Chondrocyte (in vitro differentiated cells): ENCODE results near the gene UHRF1. TPM values are rescaled to one million over a fixed set of nuclear protein-coding genes. Genes with fewer than 3 reads are reported as not detected.

Experiments
- DNase-seq: peaks from one replicate; pipeline ENCODE4 v3.0.0; 2021; ENCODE audit warnings: mixed read lengths, low spot score
- H3K27ac Mint-ChIP-seq: one replicate; pipeline ENCODE4 v1.8.0; 2021; ENCODE audit warnings: mild to moderate bottlenecking, moderate library complexity, mixed read lengths; ENCODE audit not compliant: unreplicated experiment
- H3K27me3 Mint-ChIP-seq: 2 replicates; pipeline ENCODE4 v1.8.0; 2021; ENCODE audit warnings: low read depth, mixed read lengths
- H3K36me3 Mint-ChIP-seq: 2 replicates; pipeline ENCODE4 v1.8.0; 2021; ENCODE audit warnings: low read depth, mixed read lengths
- H3K4me1 Mint-ChIP-seq: 2 replicates; pipeline ENCODE4 v1.8.0; 2021; ENCODE audit warnings: low read depth, mild to moderate bottlenecking, mixed read lengths
- H3K4me3 Mint-ChIP-seq: one replicate; pipeline ENCODE4 v1.8.0; 2021; ENCODE audit warnings: mild to moderate bottlenecking, moderate library complexity, mixed read lengths; ENCODE audit not compliant: unreplicated experiment
- H3K9me3 Mint-ChIP-seq: 2 replicates; pipeline ENCODE4 v1.8.0; 2021; ENCODE audit warnings: low read depth, mixed read lengths
- CTCF ChIP-seq: fragments of 200-600 bp; sonication (generic); IDR thresholded peaks from 2 replicates; pipeline ENCODE4 v1.5.0; 2021; ENCODE audit warnings: antibody characterized with exemption, mild to moderate bottlenecking, moderate library complexity
- long read RNA-seq: library from polyadenylated mRNA; stranded (forward); transcript quantifications from one replicate; pipeline ENCODE4 v2.0.0, GENCODE V29; 2021
- total RNA-seq: library from RNA; stranded (reverse); gene quantifications from 3 replicates; pipeline ENCODE4 v1.2.1, GENCODE V29; 2021

UHRF1 gene
- 15.7 to 42.5 TPM (median 17.4 TPM) in 3 replicates for total RNA-seq
- long read RNA-seq, transcript UHRF1-203 (17 exons, 2,651 nt): minor isoform, 21 of 68 reads
- long read RNA-seq, transcript UHRF1-205 (17 exons, 3,965 nt): major isoform, 32 of 68 reads
- long read RNA-seq, partial matches to known transcripts: 7 of 68 reads
- long read RNA-seq, other reads (novel, unspliced or antisense): 6 of 68 reads

DNA sequence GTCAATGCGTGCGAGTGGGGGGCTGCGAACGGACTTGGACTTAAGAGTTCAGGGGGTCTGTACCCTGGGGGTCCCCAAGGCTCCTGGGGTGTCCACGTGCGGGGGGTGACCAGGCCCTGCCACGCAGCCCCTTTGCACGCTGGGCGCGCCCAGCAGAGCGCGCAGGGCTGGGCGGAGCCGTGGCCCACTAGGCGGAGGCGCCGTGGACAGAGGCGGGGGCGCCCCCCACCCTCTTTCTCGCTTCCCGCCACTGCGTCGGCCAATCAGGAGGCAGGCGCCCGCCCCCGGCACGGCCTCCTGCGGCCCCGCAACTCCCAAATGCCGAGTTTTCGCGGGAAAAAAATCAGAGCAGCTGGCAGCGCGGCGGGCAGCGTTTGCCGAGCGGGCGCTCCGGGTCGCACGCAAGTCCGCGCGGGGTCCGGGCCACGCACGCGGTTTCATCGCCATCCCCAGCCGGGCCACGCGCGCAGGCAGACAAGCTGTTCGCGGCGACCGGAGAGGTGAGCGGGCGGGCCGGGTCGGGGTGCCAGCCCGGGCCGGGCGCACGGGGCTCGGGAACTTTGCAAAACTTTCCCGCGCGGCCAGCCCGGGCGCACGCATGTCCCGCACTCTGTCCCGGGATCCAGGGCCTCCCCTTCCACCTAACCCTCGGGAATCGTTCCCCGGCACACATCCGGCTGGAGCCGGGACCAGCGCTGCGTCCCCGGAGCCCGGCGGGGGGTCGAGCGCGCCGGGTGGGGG, at the start of gene UHRF1:
TSS of gene UHRF1 (plus strand) at position 346 of the 741 bp plus-strand sequence. CDS start 1,385 bp downstream, outside the sequence.
- H3K36me3 Mint-ChIP-seq: no peaks in the 10 kb centered on the region
- peaks cover 36% of the 10 kb centered on the region for H3K4me1 Mint-ChIP-seq
- peak within 1 kb of the TSS; percentile 77 for H3K4me3 Mint-ChIP-seq
- H3K27ac Mint-ChIP-seq: peak within 1 kb of the TSS; percentile 98
- TF ChIP-seq CTCF: no peak
- no peaks in the 10 kb centered on the region for H3K27me3 Mint-ChIP-seq
- DNase-seq: no peak
- no peaks in the 10 kb centered on the region for H3K9me3 Mint-ChIP-seq

DNA sequence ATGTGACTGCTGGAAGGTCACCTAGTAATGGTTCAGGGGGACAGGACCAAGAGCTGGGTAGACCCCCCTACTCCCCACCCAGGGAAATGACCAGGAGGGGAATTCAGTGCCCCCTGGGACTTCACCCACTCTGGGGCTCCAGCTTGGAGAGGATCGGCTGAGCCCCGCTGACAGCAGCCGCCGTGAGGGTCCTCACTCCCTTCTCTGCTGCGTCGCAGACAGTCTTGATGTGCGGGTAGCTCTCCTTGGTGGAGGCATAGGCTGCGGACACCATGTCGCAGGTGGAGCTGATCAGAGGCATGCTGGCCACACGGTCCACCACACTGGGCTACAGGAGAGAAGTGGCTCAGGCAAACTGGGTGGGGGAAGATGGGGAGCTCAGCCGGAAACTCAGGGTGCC, 49.6 kb upstream of the UHRF1 start:
- TF ChIP-seq CTCF: no peak
- Mint-ChIP-seq H3K4me1 (peaks cover 3% of the 10 kb centered on the region), H3K36me3 (peaks cover 12% of the 10 kb centered on the region), H3K27ac (no peak overlapping the region), H3K9me3 (no peaks in the 10 kb centered on the region), H3K27me3 (no peaks in the 10 kb centered on the region), H3K4me3 (no peak overlapping the region)
- DNase-seq: no peak

DNA sequence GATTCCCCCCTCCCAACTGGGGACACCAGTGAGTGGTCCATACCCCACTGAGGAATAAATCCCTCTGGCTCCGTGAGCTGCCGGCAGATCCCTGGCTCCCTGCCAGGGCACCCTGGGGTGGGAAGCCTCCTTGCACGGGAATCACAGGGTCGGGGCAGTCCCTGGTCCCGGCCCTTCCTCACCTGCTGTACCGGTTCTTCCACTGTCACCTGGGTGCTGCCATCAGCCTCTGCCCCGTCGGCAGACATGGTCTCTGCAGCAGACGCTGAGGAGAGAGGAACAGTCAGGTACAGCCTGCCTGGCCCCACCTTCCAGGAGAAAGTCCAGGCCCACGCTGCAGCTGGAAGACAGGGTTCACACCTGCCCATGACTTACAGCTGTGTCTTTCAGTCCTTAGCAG, 48.2 kb upstream of the UHRF1 start:
- TF ChIP-seq CTCF: no peak
- Mint-ChIP-seq H3K27ac (no peak overlapping the region), H3K9me3 (no peaks in the 10 kb centered on the region), H3K4me3 (no peak overlapping the region), H3K4me1 (peaks cover 6% of the 10 kb centered on the region), H3K36me3 (peaks cover 4% of the 10 kb centered on the region), H3K27me3 (no peaks in the 10 kb centered on the region)
- no peak for DNase-seq

DNA sequence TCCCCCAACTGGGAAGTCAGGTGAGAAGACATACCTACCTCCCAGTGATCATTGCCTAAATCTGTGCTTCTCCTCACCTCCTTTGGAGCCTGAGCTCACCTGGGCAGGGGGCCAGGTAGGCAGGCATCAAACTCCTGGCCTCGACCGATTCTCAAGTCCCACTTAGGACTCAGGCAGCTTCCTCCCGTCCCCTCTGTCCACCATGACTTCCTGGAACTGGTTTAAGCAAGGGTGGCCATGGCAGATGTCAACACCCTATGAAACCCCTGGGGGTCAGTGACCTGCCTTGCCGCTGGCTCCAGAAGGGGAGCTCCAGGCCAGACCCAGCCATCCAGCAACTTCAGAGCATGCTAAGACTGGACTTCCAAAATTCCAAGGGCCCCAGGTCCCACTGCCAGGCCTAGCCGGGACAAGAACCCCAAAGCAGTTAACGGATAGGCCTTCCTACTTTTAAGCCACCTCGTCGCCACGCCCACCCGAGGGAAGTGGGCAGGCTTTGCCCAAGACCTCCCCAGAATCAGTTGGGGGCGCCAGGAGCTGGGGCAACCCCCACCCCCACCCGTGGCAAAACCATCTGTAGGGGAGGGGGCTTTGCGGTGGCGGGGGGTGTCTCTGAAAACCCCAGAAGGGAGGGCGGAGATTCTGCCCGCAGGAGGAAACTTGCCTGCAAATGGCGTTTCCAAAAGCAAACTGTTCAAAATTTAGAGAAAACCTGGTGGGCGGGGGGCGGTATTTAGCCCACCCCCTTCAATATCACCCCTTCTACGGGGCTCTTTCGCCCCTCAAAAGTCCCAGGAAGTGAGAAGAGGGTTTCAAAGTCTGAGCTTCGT, 42.5 kb upstream of the UHRF1 start:
- peak overlapping the region; percentile 75 for H3K27ac Mint-ChIP-seq
- no peaks in the 10 kb centered on the region for H3K9me3 Mint-ChIP-seq
- peaks cover 30% of the 10 kb centered on the region for H3K4me1 Mint-ChIP-seq
- H3K4me3 Mint-ChIP-seq: peak overlapping the region; percentile 80
- no peaks in the 10 kb centered on the region for H3K36me3 Mint-ChIP-seq
- TF ChIP-seq CTCF: peak; percentile 21
- no peak for DNase-seq
- H3K27me3 Mint-ChIP-seq: no peaks in the 10 kb centered on the region

GRCh38 chr19:4867534-4868285, 41.6 kb upstream of the UHRF1 start, which contains the start of gene PLIN3:
TSS of gene PLIN3 (minus strand) at chr19:4867667. CDS start at chr19:4861394, 6,273 bp downstream.
- Mint-ChIP-seq H3K36me3 (no peaks in the 10 kb centered on the region), H3K27me3 (no peaks in the 10 kb centered on the region), H3K27ac (peak within 1 kb of the TSS; percentile 85), H3K4me1 (peaks cover 33% of the 10 kb centered on the region), H3K4me3 (peak within 1 kb of the TSS; percentile 80), H3K9me3 (no peaks in the 10 kb centered on the region)
- DNase-seq: peak; percentile 98
- TF ChIP-seq CTCF: no peak
